ENCODE results near the gene KBTBD7. TPM values are rescaled to one million over a fixed set of nuclear protein-coding genes. Genes with fewer than 3 reads are reported as not detected.

KBTBD7 gene
- total RNA-seq, 2 donors from 2014 or later: 11.7 to 15.9 TPM

DNA sequence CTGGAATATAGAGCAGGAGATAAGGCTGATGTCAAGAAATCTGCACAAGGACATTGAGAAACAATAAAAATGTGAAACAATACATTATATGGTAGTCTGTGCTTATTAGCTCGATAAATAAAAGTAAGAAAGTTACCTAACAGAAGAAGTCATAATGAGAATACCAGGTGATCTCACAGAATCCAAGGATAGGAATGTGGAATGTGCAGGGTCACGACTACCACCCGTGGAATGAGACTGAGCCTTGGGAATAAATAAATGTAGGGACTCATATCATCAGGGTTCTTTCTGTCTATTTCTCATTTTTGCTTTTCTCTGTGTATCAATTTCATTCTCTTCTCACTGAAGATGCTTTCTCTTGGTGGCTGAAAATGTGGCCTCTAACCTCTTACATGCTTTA lies 26.0 kb upstream of the KBTBD7 start:
- no peaks in the 10 kb centered on the region for H3K4me1 ChIP-seq (ENCODE audit: control insufficient read depth, insufficient read depth, low read length)
- no peaks in the 10 kb centered on the region for H3K9me3 Mint-ChIP-seq
- no peak overlapping the region for H3K4me3 ChIP-seq (ENCODE audit: low read length)
- 93 to 100% methylated on average over 3 of the region's 3 CpGs for WGBS, 2 experiments (ENCODE audit: insufficient coverage in 1 of 2, insufficient read length in 1 of 2)
- H3K27me3 Mint-ChIP-seq (ENCODE audit: insufficient read depth): no peaks in the 10 kb centered on the region
- H3K36me3 ChIP-seq (ENCODE audit: control insufficient read depth, insufficient read depth, low read length): peaks cover 5% of the 10 kb centered on the region
- no peak for DNase-seq
- H3K4me1 Mint-ChIP-seq: no peaks in the 10 kb centered on the region
- H3K27ac Mint-ChIP-seq: no peak overlapping the region
- H3K27ac ChIP-seq (ENCODE audit: low read depth, low read length): no peak overlapping the region
- H3K36me3 Mint-ChIP-seq (ENCODE audit: low read depth): peaks cover 4% of the 10 kb centered on the region
- TF ChIP-seq, protein P1, sequence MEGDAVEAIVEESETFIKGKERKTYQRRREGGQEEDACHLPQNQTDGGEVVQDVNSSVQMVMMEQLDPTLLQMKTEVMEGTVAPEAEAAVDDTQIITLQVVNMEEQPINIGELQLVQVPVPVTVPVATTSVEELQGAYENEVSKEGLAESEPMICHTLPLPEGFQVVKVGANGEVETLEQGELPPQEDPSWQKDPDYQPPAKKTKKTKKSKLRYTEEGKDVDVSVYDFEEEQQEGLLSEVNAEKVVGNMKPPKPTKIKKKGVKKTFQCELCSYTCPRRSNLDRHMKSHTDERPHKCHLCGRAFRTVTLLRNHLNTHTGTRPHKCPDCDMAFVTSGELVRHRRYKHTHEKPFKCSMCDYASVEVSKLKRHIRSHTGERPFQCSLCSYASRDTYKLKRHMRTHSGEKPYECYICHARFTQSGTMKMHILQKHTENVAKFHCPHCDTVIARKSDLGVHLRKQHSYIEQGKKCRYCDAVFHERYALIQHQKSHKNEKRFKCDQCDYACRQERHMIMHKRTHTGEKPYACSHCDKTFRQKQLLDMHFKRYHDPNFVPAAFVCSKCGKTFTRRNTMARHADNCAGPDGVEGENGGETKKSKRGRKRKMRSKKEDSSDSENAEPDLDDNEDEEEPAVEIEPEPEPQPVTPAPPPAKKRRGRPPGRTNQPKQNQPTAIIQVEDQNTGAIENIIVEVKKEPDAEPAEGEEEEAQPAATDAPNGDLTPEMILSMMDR (conservative IDR thresholded peaks at IDR 0.05): no peak
- H3K9ac ChIP-seq (ENCODE audit: extremely low read depth, low read length, poor library complexity, severe bottlenecking): no peak overlapping the region
- H3K4me3 Mint-ChIP-seq: no peak overlapping the region
- H3K9me3 ChIP-seq (ENCODE audit: control insufficient read depth, low read length): no peaks in the 10 kb centered on the region
- no peaks in the 10 kb centered on the region for H3K27me3 ChIP-seq (ENCODE audit: control insufficient read depth, insufficient read depth, low read length, poor library complexity, severe bottlenecking)

GRCh38 chr13:41216160-41216559 lies 21.8 kb upstream of the KBTBD7 start:
- TF ChIP-seq, protein P1 (conservative IDR thresholded peaks at IDR 0.05): no peak
- Mint-ChIP-seq H3K9me3 (peaks cover 10% of the 10 kb centered on the region), H3K4me1 (no peaks in the 10 kb centered on the region), H3K36me3 (ENCODE audit: low read depth) (peaks cover 5% of the 10 kb centered on the region), H3K27me3 (ENCODE audit: insufficient read depth) (no peaks in the 10 kb centered on the region), H3K27ac (no peak overlapping the region), H3K4me3 (no peak overlapping the region)
- no peak overlapping the region for H3K9ac ChIP-seq (ENCODE audit: extremely low read depth, low read length, poor library complexity, severe bottlenecking)
- no peaks in the 10 kb centered on the region for H3K27me3 ChIP-seq (ENCODE audit: control insufficient read depth, insufficient read depth, low read length, poor library complexity, severe bottlenecking)
- no peak for DNase-seq
- no peak overlapping the region for H3K27ac ChIP-seq (ENCODE audit: low read depth, low read length)
- no peaks in the 10 kb centered on the region for H3K4me1 ChIP-seq (ENCODE audit: control insufficient read depth, insufficient read depth, low read length)
- H3K4me3 ChIP-seq (ENCODE audit: low read length): no peak overlapping the region
- H3K9me3 ChIP-seq (ENCODE audit: control insufficient read depth, low read length): peaks cover 6% of the 10 kb centered on the region
- peaks cover 5% of the 10 kb centered on the region for H3K36me3 ChIP-seq (ENCODE audit: control insufficient read depth, insufficient read depth, low read length)

DNA sequence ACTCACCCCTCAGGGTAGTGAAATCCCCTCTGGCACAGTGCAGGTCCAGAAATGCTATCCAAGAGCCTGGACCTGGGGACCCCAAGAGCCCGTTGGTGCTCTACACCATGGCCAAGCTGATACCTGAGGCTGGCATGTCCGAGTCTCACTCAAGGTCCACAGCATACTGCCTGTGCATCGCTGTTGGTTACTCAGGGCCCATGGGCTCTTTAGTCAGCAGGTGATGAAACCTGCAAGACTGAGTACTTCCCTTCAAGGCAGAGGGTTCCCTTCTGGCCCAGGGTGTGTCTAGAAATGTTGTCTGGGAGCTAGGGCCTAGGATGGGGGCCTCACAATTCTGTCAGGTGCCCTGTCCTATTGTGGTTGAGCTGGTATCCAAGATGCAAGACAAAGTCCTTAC lies 19.6 kb upstream of the KBTBD7 start:
- peaks cover 31% of the 10 kb centered on the region for H3K9me3 Mint-ChIP-seq

More for the DNA sequence above, 19.6 kb upstream of the KBTBD7 start:
- no peak overlapping the region for H3K27ac ChIP-seq (ENCODE audit: low read depth, low read length)
- H3K9ac ChIP-seq (ENCODE audit: extremely low read depth, low read length, poor library complexity, severe bottlenecking): no peak overlapping the region
- Mint-ChIP-seq H3K36me3 (ENCODE audit: low read depth) (peaks cover 3% of the 10 kb centered on the region), H3K27ac (no peak overlapping the region), H3K4me3 (no peak overlapping the region), H3K27me3 (ENCODE audit: insufficient read depth) (no peaks in the 10 kb centered on the region), H3K4me1 (no peaks in the 10 kb centered on the region)
- TF ChIP-seq, protein P1 (conservative IDR thresholded peaks at IDR 0.05): no peak
- 60 to 100% methylated on average over 2 to 3 of the region's 3 CpGs for WGBS, 2 experiments (ENCODE audit: insufficient coverage in 1 of 2, insufficient read length in 1 of 2)
- H3K27me3 ChIP-seq (ENCODE audit: control insufficient read depth, insufficient read depth, low read length, poor library complexity, severe bottlenecking): no peaks in the 10 kb centered on the region
- peaks cover 11% of the 10 kb centered on the region for H3K9me3 ChIP-seq (ENCODE audit: control insufficient read depth, low read length)
- no peaks in the 10 kb centered on the region for H3K4me1 ChIP-seq (ENCODE audit: control insufficient read depth, insufficient read depth, low read length)
- H3K36me3 ChIP-seq (ENCODE audit: control insufficient read depth, insufficient read depth, low read length): no peaks in the 10 kb centered on the region
- DNase-seq: no peak
- no peak overlapping the region for H3K4me3 ChIP-seq (ENCODE audit: low read length)

Data from endodermal cell (in vitro differentiated cells).